Stimulated activated CD8-positive, alpha-beta memory T cell treated with anti-CD3 and anti-CD28 coated beads, Interleukin-15, amount 100 ng/mL, for 1 hour (primary cell): Measurements from ENCODE around the gene UTS2R.
A peak's percentile ranks its signal among the peaks of the same experiment; 100 is the strongest.
"Not testable (repeated sequence)": the region's sequence is repeated elsewhere in the genome, so short reads cannot be mapped to it uniquely, and the experiment has no call there.

ENCODE experiments used
- DNase-seq: peaks from one replicate; pipeline ENCODE4 v3.0.0-alpha.2; 2020; ENCODE audit warnings: low read depth

Gene UTS2R

GRCh38 chr17:82408938-82409318, 37.4 kb downstream of the UTS2R start:
- no peak for DNase-seq

- DNase-seq: no peak
Measured at GRCh38 chr17:82410014-82410716, 38.6 kb downstream of the UTS2R start.

GRCh38 chr17:82411396-82412053, 40.0 kb downstream of the UTS2R start:
- no peak for DNase-seq

GRCh38 chr17:82412081-82412480, 40.5 kb downstream of the UTS2R start:
- not testable (repeated sequence) for DNase-seq

- DNase-seq: no peak
Measured at GRCh38 chr17:82412535-82413520, 41.3 kb downstream of the UTS2R start.

GRCh38 chr17:82414548-82415281, 43.1 kb downstream of the UTS2R start:
- peak; percentile 51 for DNase-seq

GRCh38 chr17:82415336-82415735, 43.8 kb downstream of the UTS2R start:
- no peak for DNase-seq

GRCh38 chr17:82415786-82416185, 44.2 kb downstream of the UTS2R start:
- no peak for DNase-seq

- no peak for DNase-seq
Measured at GRCh38 chr17:82416264-82416663, 44.7 kb downstream of the UTS2R start.

GRCh38 chr17:82416771-82417170, 45.2 kb downstream of the UTS2R start:
- no peak for DNase-seq

- peak; percentile 63 for DNase-seq
Measured at GRCh38 chr17:82418001-82418986, 46.7 kb downstream of the UTS2R start, which contains the start of the genes HEXD and OGFOD3. TSS of gene HEXD (plus strand) at chr17:82418347. CDS start at chr17:82419800, 1,453 bp downstream. TSS of gene OGFOD3 (minus strand) at chr17:82418586. CDS start at chr17:82418485, 101 bp downstream.

GRCh38 chr17:82419540-82419939, 48.0 kb downstream of the UTS2R start:
- no peak for DNase-seq

- DNase-seq: no peak
Measured at GRCh38 chr17:82424001-82424862, 52.7 kb downstream of the UTS2R start.

- no peak for DNase-seq
Measured at GRCh38 chr17:82424863-82425159, 53.2 kb downstream of the UTS2R start.
